MV-4-11 (cell line): ENCODE measurements around the gene CDS1.
"Not testable (repeated sequence)": the region's sequence is repeated elsewhere in the genome, so short reads cannot be mapped to it uniquely, and the experiment has no call there.

Source experiments
- DNase-seq: peaks from one replicate; lab custom pipeline; 2025; lab: John Stamatoyannopoulos, UW

CDS1 gene

GRCh38 chr4:84582988-84583875 is at the start of gene CDS1:
Gene CDS1 (plus strand): TSS chr4:84583127. CDS start chr4:84583402, 275 bp downstream.
- no peak for DNase-seq

- DNase-seq = no peak
Observed at GRCh38 chr4:84535901-84536300, 47.0 kb upstream of the CDS1 start.

GRCh38 chr4:84545093-84545492 is 37.8 kb upstream of the CDS1 start:
- no peak for DNase-seq

GRCh38 chr4:84547211-84547610 is 35.7 kb upstream of the CDS1 start:
- peak; percentile 19 for DNase-seq

- DNase-seq = not testable (repeated sequence)
Observed at GRCh38 chr4:84549191-84549590, 33.7 kb upstream of the CDS1 start.

- DNase-seq = no peak
Observed at GRCh38 chr4:84562156-84562555, 20.8 kb upstream of the CDS1 start.

DNA sequence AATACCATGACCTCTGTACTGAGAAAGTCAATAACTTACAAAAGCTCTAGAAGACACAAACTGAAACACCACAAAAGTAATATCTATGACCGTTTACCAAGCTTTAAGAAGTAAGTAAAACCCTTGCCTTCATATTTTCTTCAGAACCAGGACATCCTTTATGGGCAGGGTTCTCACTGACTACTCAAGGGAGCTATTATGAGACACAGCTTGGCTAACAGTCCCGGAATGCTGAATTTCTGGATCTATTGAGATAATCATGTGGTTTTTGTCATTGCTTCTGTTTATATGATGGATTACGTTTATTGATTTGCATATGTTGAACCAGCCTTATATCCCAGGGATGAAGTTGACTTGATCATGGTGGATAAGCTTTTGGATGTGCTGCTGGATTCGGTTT is 19.9 kb upstream of the CDS1 start:
- no peak for DNase-seq

GRCh38 chr4:84565951-84566350 is 17.0 kb upstream of the CDS1 start:
- no peak for DNase-seq

DNA sequence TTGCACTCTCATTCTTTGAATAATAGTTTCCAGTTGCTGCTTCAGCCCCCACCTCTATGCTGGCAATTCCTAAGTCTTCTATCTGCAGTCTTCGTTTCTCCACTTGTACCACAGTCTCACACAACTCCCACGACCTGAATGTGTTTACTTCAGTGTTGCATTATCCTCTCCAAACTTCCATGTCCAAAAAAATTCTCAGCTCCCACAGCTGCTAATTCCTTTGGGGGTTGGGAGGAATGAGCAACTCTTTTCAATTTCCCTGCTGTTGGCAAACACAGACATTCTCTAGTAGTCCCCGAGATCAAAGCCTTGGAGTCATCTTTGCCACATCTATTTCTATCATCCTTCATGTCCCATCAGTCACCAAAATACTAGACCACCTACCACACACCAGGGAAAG is 14.4 kb upstream of the CDS1 start:
- DNase-seq = no peak

DNA sequence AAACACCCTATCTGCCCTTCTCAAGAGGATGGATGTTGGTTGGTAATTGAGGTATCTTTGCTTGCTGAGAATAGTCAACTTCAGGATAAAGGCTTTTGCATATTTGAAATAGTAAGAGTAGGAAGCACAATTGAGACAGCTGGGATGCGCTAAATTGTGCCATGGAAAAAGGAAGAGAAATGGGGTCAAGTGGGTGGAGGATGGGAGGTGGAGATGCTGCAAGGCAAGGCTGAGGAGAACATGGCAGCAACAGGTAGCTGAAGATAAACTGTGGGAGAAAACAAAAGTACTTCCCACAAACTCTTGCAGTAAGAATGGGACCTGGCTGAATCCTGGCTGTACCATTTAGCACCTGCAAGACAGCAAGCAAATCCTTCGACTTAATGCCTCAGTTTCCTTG is 13.9 kb upstream of the CDS1 start:
- DNase-seq = no peak

DNA sequence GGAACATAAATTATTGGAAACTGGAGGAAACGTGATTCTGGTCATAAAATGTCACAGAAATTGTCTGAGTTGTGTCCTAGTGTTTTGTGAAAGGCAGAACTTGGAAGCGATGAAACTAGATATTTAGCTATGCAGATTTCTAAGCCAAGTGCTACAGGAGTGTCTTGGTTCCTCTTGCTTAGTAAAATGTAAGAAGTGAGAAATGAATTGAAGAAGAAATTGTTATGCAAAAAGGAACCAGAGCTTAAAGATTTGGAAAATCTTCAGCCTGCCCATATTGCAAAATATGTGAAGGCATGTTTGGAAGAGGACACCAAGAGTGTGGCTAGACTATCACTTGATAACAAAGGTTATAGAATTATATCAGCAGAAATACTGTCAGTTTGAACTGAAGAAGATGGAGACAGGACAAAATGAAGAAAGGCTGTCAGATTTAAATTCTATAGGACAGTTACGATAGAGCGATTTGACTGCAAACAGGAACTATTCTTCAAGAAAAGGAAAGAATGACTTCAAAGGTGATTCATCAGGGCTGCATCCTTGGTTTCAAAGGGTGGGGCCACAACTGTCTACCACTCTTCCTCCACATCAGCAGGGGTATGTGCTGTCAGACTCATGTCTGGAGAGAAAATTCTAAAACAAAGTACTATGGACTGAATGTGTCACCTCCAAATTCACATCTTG is 9.4 kb upstream of the CDS1 start:
- peak; percentile 84 for DNase-seq

- peak; percentile 67 for DNase-seq
Observed at GRCh38 chr4:84574069-84574720, 8.7 kb upstream of the CDS1 start.

- DNase-seq = peak; percentile 25
Observed at GRCh38 chr4:84578540-84579402, 4.2 kb upstream of the CDS1 start.

DNA sequence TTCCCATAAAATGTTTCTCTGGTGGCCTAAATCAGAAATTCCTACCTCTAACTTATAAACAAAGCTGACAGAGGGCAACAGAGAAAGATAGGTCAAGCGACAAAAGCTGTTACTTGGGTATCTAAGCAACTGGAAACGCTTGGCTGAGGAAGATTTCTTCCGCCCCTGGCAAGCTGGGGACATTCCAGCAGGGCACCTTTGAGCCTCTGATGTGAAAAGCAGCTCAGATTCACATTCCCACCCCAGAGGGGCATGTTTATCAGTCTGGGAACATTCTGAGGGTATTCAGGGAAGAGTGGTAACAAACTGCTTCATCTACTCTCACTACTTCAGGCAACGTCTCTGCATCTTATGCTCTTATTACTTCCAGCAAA is 3.5 kb upstream of the CDS1 start:
- no peak for DNase-seq

DNA sequence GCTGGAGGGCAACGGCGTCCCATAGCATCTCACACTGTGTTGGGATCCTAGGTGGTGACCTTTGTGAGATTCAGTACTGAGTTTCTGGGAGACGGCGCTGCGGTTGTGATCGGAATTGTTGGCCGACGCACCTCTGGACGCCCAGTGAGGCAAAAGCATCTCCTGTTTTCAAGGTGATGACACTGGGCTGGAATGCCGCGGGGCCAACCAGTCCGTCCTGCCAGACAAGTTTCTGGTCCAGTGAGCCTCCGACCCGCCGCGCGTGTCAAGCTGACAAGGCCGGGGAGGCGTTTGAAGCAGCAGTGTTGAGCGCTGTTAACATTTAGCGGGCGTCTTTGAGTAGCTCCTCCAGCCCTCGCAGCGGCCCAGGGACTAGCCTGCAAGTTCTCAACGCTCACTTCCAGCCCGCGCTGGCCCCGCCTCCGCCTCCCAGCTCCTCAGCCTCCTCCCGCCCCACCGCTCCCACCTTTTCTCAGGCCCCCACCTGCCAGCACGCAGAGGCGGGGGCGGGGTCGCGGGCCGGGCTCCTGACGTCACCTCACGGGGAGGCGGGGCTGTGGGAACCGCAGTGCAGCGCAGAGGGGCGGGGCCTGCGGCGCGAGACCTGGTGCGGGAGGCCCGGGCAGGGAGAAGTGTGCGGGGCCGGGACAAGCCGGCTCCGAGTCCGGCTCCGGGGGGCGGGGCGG is 482 bp upstream of the CDS1 start:
- peak; percentile 13 for DNase-seq

DNA sequence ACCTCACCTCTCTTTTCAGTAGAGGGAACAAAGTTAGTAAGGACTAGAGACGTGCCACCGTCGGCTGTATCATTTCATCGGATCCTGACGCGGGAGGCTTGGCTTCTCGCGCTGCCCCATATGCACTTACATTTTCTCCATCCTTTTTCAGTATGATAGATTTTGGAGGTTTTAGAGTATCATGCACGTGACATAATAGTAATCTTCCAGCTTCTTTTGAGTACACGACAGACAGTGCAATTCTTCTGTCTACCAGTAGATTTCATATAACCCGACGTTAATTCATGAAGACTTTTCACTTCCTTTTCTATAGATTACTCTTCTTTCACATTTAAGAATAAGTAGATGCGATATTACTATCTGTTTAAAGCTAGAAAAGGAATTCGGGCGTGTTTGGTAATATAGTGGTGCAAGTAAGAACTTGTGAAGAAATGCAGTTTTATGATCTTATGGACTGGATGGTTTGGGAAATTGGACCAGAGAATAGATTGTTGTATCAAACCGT is 1.0 kb downstream of the CDS1 start:
- peak; percentile 27 for DNase-seq

DNA sequence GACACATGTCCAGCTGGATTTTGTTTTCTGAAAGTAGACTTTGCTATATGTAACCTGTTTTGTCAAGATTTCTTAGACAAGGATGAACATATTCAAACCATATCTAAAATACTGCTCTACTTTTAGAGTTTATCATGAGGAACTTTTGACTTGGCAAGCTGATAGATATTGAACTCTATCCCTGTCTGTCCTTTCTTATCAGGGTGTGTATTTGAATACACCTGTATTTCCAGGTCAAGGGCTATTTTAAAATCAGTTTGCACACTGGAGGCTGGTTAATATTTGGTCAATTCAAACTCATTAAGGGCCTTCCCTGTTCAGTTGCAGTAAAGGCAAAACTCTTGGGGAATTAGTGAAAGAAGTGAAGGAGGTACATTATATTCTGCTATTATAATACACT is 2.3 kb downstream of the CDS1 start:
- no peak for DNase-seq

GRCh38 chr4:84594724-84595123 is 11.8 kb downstream of the CDS1 start:
- no peak for DNase-seq

DNA sequence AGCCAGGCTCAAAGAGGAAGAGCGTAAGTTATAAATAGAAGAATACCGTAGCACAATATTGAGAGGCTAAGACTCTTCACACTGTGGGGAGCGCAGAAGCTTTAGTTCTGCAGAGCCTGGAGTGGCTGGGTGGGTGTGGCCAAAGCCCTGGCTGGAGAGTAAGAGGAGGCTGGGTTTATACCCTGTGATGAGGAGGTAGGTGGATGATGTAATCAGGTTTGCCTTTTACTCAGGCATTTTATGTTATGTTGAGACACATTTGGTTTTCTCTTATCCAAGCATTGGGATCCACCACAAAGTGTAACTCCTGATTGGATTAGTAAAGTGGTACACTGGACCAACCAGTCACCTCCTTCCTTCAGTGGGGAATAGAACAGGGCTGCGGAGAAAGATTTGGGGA is 13.9 kb downstream of the CDS1 start:
- DNase-seq = peak; percentile 32

DNA sequence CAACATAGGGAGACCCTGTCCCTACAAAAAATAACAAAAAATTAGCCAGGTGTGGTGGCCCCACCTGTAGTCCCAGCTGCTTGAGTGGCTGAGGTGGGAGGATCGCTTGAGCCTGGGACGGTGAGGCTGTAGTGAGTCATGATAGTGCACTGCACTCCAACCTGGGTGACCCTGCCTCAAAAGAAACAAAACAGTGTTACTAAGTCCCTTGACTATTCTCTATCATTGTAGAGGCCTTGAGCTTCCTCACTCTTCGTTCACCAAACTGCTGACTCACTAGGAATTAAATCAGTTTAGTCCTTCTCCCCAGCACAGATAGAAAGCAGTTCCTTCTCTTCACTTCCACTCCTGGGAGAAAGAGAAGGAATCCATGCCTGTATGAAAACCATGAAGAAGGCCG is 14.5 kb downstream of the CDS1 start:
- DNase-seq = no peak

DNA sequence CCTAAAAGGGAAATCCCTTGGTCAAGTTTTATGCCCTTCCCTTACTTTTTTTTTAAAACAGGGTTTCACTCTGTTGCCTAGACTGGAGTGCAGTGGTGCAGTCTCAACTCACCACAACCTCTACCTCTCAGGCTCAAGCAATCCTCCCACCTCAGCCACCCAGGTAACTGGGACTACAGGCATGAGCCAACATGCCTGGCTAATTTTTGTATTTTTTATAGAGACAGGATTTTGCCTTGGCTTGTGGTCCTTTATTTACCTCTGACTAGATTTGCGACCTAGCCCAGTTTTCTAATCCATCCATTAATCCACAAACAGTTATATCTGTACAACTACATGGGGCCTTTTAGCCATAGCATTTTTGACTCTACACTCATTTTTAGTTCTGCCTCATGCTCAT is 23.7 kb downstream of the CDS1 start:
- no peak for DNase-seq
